H9 (cell line): ENCODE data around the gene NOL9. TPM values are rescaled to one million over a fixed set of nuclear protein-coding genes. Genes with fewer than 3 reads are reported as not detected.

ENCODE experiments used
- DNase-seq: peaks from one replicate; pipeline ENCODE4 v3.0.0-alpha.2; 2017
- H2AFZ ChIP-seq: one replicate; pipeline ENCODE4 v1.6.1; 2013; ENCODE audit warnings: mild to moderate bottlenecking, low read length, control low read depth, moderate library complexity
- H2AK5ac ChIP-seq: 2 replicates; pipeline ENCODE4 v1.6.1; 2013; ENCODE audit warnings: low read length, control low read depth, mixed read lengths; ENCODE audit not compliant: insufficient read length
- H2BK120ac ChIP-seq: one replicate; pipeline ENCODE4 v1.6.1; 2013; ENCODE audit warnings: low read depth, mild to moderate bottlenecking, low read length, control low read depth, inconsistent platforms; ENCODE audit not compliant: poor library complexity, severe bottlenecking
- H2BK12ac ChIP-seq: 2 replicates; pipeline ENCODE4 v1.6.1; 2013; ENCODE audit warnings: low read length, control low read depth, mixed read lengths, low read depth; ENCODE audit not compliant: insufficient read length
- H2BK15ac ChIP-seq: 2 replicates; pipeline ENCODE4 v1.6.1; 2013; ENCODE audit warnings: low read depth, low read length, control low read depth
- H2BK20ac ChIP-seq: one replicate; pipeline ENCODE4 v1.6.1; 2013; ENCODE audit warnings: low read depth, mild to moderate bottlenecking, low read length, control low read depth, inconsistent platforms; ENCODE audit not compliant: poor library complexity, severe bottlenecking
- H2BK5ac ChIP-seq: 2 replicates; pipeline ENCODE4 v1.6.1; 2013; ENCODE audit warnings: low read length, control low read depth, mixed read lengths; ENCODE audit not compliant: insufficient read length
- H3K14ac ChIP-seq: 2 replicates; pipeline ENCODE4 v1.6.1; 2013; ENCODE audit warnings: low read length, control low read depth; ENCODE audit not compliant: insufficient read depth
- H3K18ac ChIP-seq: 2 replicates; pipeline ENCODE4 v1.6.1; 2013; ENCODE audit warnings: low read depth, mild to moderate bottlenecking, mixed read lengths, low read length, control low read depth; ENCODE audit not compliant: insufficient read length
- H3K23ac ChIP-seq: 2 replicates; pipeline ENCODE4 v1.6.1; 2013; ENCODE audit warnings: low read length, control low read depth, mixed read lengths, low read depth; ENCODE audit not compliant: insufficient read length
- H3K23me2 ChIP-seq: 2 replicates; pipeline ENCODE4 v1.6.1; 2013; ENCODE audit warnings: low read depth, mild to moderate bottlenecking, mixed read lengths, low read length, control low read depth; ENCODE audit not compliant: insufficient read length, poor library complexity, severe bottlenecking
- H3K27ac ChIP-seq: 2 replicates; pipeline ENCODE4 v1.5.1; 2013; ENCODE audit warnings: low read length, control low read depth, mixed read lengths, low read depth; ENCODE audit not compliant: insufficient read length
- H3K27me3 ChIP-seq: 2 replicates; pipeline ENCODE4 v1.6.1; 2013; ENCODE audit warnings: low read length, control low read depth, inconsistent platforms; ENCODE audit not compliant: insufficient read depth
- H3K4ac ChIP-seq: 2 replicates; pipeline ENCODE4 v1.6.1; 2013; ENCODE audit warnings: low read depth, mild to moderate bottlenecking, control low read depth, inconsistent platforms, low read length, moderate library complexity
- H3K4me1 ChIP-seq: 2 replicates; pipeline ENCODE4 v1.6.1; 2013; ENCODE audit warnings: low read length, control low read depth, inconsistent platforms; ENCODE audit not compliant: insufficient read depth
- H3K4me2 ChIP-seq: 2 replicates; pipeline ENCODE4 v1.6.1; 2013; ENCODE audit warnings: low read length, control low read depth, mixed read lengths; ENCODE audit not compliant: insufficient read length, insufficient read depth
- H3K56ac ChIP-seq: 2 replicates; pipeline ENCODE4 v1.6.1; 2013; ENCODE audit warnings: low read depth, mild to moderate bottlenecking, mixed read lengths, low read length, control low read depth; ENCODE audit not compliant: insufficient read length
- H3K79me1 ChIP-seq: 2 replicates; pipeline ENCODE4 v1.6.1; 2013; ENCODE audit warnings: low read depth, mild to moderate bottlenecking, moderate library complexity, low read length, control low read depth, inconsistent platforms; ENCODE audit not compliant: insufficient read depth, poor library complexity, severe bottlenecking
- H3K79me2 ChIP-seq: 2 replicates; pipeline ENCODE4 v1.6.1; 2013; ENCODE audit warnings: low read length, control low read depth, inconsistent platforms; ENCODE audit not compliant: insufficient read depth
- H3K9ac ChIP-seq: 2 replicates; pipeline ENCODE4 v1.6.1; 2013; ENCODE audit warnings: low read length, control low read depth, mixed read lengths; ENCODE audit not compliant: insufficient read length; ENCODE audit errors: extremely low read depth
- H3K9me3 ChIP-seq: one replicate; pipeline ENCODE4 v1.6.1; 2013; ENCODE audit warnings: low read depth, low read length, inconsistent platforms; ENCODE audit not compliant: control insufficient read depth
- H3T11ph ChIP-seq: one replicate; pipeline ENCODE4 v1.6.1; 2013; ENCODE audit warnings: mild to moderate bottlenecking, low read length, control low read depth, inconsistent platforms
- H4K20me1 ChIP-seq: one replicate; pipeline ENCODE4 v1.6.1; 2013; ENCODE audit not compliant: control insufficient read depth, insufficient read length, insufficient read depth
- H4K5ac ChIP-seq: 2 replicates; pipeline ENCODE4 v1.6.1; 2013; ENCODE audit warnings: low read depth, mild to moderate bottlenecking, mixed read lengths, low read length, control low read depth; ENCODE audit not compliant: insufficient read length
- H4K8ac ChIP-seq: replicated peaks from 2 replicates; pipeline ENCODE4 v1.6.1; 2013; ENCODE audit warnings: low read length, control low read depth, mixed read lengths, low read depth; ENCODE audit not compliant: insufficient read length
- H4K91ac ChIP-seq: 2 replicates; pipeline ENCODE4 v1.6.1; 2013; ENCODE audit warnings: low read depth, mild to moderate bottlenecking, moderate library complexity, mixed read lengths, low read length, control low read depth; ENCODE audit not compliant: insufficient read length
- H3K27ac Mint-ChIP-seq, 3 experiments: 2 replicates in 2 of 3; 3 replicates in 1 of 3; pipeline ENCODE4 v1.8.0; 2020 to 2021; ENCODE audit warnings: mixed read lengths in 3 of 3, mild to moderate bottlenecking in 1 of 3, moderate library complexity in 1 of 3
- H3K27me3 Mint-ChIP-seq: 2 replicates; pipeline ENCODE4 v1.8.0; 2021; ENCODE audit warnings: low read depth, mild to moderate bottlenecking, moderate library complexity, mixed read lengths
- H3K36me3 Mint-ChIP-seq, 3 experiments: 2 replicates in 2 of 3; 3 replicates in 1 of 3; pipeline ENCODE4 v1.8.0; 2020 to 2021; ENCODE audit warnings: low read depth in 3 of 3, mixed read lengths in 3 of 3; ENCODE audit not compliant: insufficient read depth in 1 of 3
- H3K4me1 Mint-ChIP-seq, 2 experiments: 2 replicates each; pipeline ENCODE4 v1.8.0; 2020; ENCODE audit warnings: mixed read lengths in 2 of 2
- H3K4me3 Mint-ChIP-seq, 2 experiments: 2 replicates in 1 of 2; 3 replicates in 1 of 2; pipeline ENCODE4 v1.8.0; 2020 to 2021; ENCODE audit warnings: mild to moderate bottlenecking in 2 of 2, mixed read lengths in 2 of 2, moderate library complexity in 1 of 2
- H3K9me3 Mint-ChIP-seq, 2 experiments: 2 replicates in 1 of 2; 3 replicates in 1 of 2; pipeline ENCODE4 v1.8.0; 2020; ENCODE audit warnings: mild to moderate bottlenecking in 2 of 2, mixed read lengths in 2 of 2, moderate library complexity in 1 of 2
- WGBS: extraction: QIAGEN DNeasy Blood & Tissue Kit; methylation state at CpG from one replicate; pipeline ENCODE4 v1.1.7; 2013; ENCODE audit warnings: missing lambda C conversion rate, low lambda C conversion rate, mixed read lengths; ENCODE audit not compliant: insufficient read length; ENCODE audit errors: extremely low coverage; 5-methylcytosine and 5-hydroxymethylcytosine counted together
- total RNA-seq: library from RNA; stranded (reverse); gene quantifications from 2 replicates; pipeline ENCODE4 v1.2.1, GENCODE V29; 2021
- TF ChIP-seq, protein P1 (sequence below): fragments of 200-600 bp; sonication (generic); conservative IDR thresholded peaks from 3 replicates; pipeline ENCODE4 v1.8.0; 2021; ENCODE audit warnings: antibody characterized with exemption, mild to moderate bottlenecking

NOL9 gene
- total RNA-seq, 1 experiment from 2014 or later = 50.4 TPM

DNA sequence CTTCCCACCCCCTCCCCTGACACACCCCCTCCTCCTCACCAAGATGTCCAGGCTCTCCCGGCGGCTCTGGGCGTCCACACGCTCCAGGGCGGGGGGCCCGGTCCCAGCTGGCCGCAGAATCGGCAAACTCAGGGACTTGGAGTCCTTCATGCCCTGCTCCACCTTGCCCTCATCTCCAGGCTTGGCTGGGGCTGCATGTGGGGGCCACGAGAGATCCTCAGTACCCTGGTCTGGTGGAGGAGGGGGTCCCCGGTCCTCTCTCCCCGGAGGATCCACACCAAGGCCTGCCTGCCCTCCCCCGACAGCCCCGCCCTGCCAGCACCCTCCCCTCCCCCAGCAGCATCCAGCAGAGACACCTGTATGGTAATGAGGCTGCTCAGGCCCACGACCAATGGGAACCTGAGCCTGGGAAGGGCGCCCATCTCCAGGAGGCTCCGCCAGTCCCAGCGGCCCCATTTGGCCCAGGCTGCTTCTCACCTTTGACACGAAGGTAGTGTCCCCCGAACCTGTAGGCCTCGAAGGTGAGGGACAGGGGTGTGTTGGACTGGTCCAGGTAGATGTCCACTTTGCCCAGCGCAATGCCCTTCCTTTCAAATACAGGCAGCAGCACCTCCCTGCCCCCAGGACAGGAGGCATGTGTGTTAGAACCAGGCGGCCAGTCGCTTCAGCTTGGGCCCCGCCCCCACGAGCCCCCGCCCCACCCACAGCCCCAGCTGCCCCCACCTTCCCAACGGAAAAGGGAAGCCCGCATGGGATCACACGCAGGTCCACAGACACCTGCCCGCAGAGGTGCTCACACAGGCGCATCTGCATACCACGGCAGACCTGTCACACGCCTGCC, 80.1 kb downstream of the NOL9 start:
- H2BK20ac ChIP-seq = no peak overlapping the region
- H3K79me1 ChIP-seq = no peaks in the 10 kb centered on the region
- no peak overlapping the region for H2BK12ac ChIP-seq
- H4K20me1 ChIP-seq = no peaks in the 10 kb centered on the region
- no peaks in the 10 kb centered on the region for H3K79me2 ChIP-seq
- H3K36me3 Mint-ChIP-seq = peaks cover 13 to 30% (median 28%) of the 10 kb centered on the region in 3 experiments; a peak in 6 of 7 replicates
- TF ChIP-seq, protein P1, sequence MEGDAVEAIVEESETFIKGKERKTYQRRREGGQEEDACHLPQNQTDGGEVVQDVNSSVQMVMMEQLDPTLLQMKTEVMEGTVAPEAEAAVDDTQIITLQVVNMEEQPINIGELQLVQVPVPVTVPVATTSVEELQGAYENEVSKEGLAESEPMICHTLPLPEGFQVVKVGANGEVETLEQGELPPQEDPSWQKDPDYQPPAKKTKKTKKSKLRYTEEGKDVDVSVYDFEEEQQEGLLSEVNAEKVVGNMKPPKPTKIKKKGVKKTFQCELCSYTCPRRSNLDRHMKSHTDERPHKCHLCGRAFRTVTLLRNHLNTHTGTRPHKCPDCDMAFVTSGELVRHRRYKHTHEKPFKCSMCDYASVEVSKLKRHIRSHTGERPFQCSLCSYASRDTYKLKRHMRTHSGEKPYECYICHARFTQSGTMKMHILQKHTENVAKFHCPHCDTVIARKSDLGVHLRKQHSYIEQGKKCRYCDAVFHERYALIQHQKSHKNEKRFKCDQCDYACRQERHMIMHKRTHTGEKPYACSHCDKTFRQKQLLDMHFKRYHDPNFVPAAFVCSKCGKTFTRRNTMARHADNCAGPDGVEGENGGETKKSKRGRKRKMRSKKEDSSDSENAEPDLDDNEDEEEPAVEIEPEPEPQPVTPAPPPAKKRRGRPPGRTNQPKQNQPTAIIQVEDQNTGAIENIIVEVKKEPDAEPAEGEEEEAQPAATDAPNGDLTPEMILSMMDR = no peak
- WGBS = no CpG with 5 or more reads among the region's 33 CpGs
- no peak overlapping the region for H2BK15ac ChIP-seq
- H3K18ac ChIP-seq = no peak overlapping the region
- H3K9me3 Mint-ChIP-seq = no peaks in the 10 kb centered on the region
- H3K14ac ChIP-seq = no peak overlapping the region
- H3K4me1 ChIP-seq = peaks cover 3% of the 10 kb centered on the region; the same call in 1 of the 2 replicates
- DNase-seq = no peak
- no peak overlapping the region for H3K4ac ChIP-seq
- no peak overlapping the region for H3K23ac ChIP-seq
- peaks cover 20 to 42% of the 10 kb centered on the region in 2 experiments for H3K4me1 Mint-ChIP-seq
- H2BK120ac ChIP-seq = no peak overlapping the region
- H3K9me3 ChIP-seq = no peaks in the 10 kb centered on the region
- H2BK5ac ChIP-seq = no peak overlapping the region
- H2AFZ ChIP-seq = no peak overlapping the region
- H3T11ph ChIP-seq = no peak overlapping the region
- no peak overlapping the region for H3K27ac ChIP-seq
- H4K8ac ChIP-seq = no peak overlapping the region
- no peak overlapping the region for H3K9ac ChIP-seq
- peak overlapping the region in 1 of 3 experiments; percentile 65; a peak in 1 of 7 replicates for H3K27ac Mint-ChIP-seq
- no peaks in the 10 kb centered on the region for H3K27me3 ChIP-seq
- H3K4me3 Mint-ChIP-seq = no peak overlapping the region
- no peaks in the 10 kb centered on the region for H3K27me3 Mint-ChIP-seq
- no peak overlapping the region for H4K5ac ChIP-seq
- H3K56ac ChIP-seq = no peak overlapping the region
- no peak overlapping the region for H3K4me2 ChIP-seq
- no peaks in the 10 kb centered on the region for H3K23me2 ChIP-seq
- H4K91ac ChIP-seq = no peak overlapping the region
- no peak overlapping the region for H2AK5ac ChIP-seq
